HG02588 (cell line): Measurements from ENCODE around the gene CDH26.
A peak's percentile ranks its signal among the peaks of the same experiment; 100 is the strongest.

ENCODE experiments used
- ATAC-seq: cut with Tn5 transposase; IDR thresholded peaks from one replicate; pipeline ENCODE4 v1.9.1; 2021; ENCODE audit warnings: mild to moderate bottlenecking, moderate library complexity; ENCODE audit not compliant: unreplicated experiment

CDH26 gene

GRCh38 chr20:59977086-59977485, 18.9 kb downstream of the CDH26 start:
- ATAC-seq = no peak

- no peak for ATAC-seq
Observed at GRCh38 chr20:59983076-59983475, 24.9 kb downstream of the CDH26 start.

GRCh38 chr20:59984541-59984940, 26.3 kb downstream of the CDH26 start:
- ATAC-seq = no peak

GRCh38 chr20:59985164-59985563, 26.9 kb downstream of the CDH26 start:
- ATAC-seq = no peak

- no peak for ATAC-seq
Observed at GRCh38 chr20:59985864-59986263, 27.6 kb downstream of the CDH26 start.

GRCh38 chr20:59987135-59987534, 28.9 kb downstream of the CDH26 start:
- no peak for ATAC-seq

GRCh38 chr20:59988141-59988540, 29.9 kb downstream of the CDH26 start:
- ATAC-seq = no peak

GRCh38 chr20:59992526-59993084, 34.4 kb downstream of the CDH26 start:
- ATAC-seq = no peak

GRCh38 chr20:59993736-59994430, 35.7 kb downstream of the CDH26 start:
- ATAC-seq = no peak

GRCh38 chr20:59994697-59995122, 36.5 kb downstream of the CDH26 start:
- ATAC-seq = no peak

- no peak for ATAC-seq
Observed at GRCh38 chr20:59996108-59996507, 37.9 kb downstream of the CDH26 start.

GRCh38 chr20:59997896-59998295, 39.7 kb downstream of the CDH26 start:
- ATAC-seq = no peak

- no peak for ATAC-seq
Observed at GRCh38 chr20:59999502-59999901, 41.3 kb downstream of the CDH26 start.

GRCh38 chr20:60000271-60001042, 42.2 kb downstream of the CDH26 start:
- ATAC-seq = no peak

- ATAC-seq = no peak
Observed at GRCh38 chr20:60001108-60001507, 42.9 kb downstream of the CDH26 start.

GRCh38 chr20:60003776-60004175, 45.6 kb downstream of the CDH26 start:
- ATAC-seq = no peak

GRCh38 chr20:60006261-60006660, 48.0 kb downstream of the CDH26 start:
- no peak for ATAC-seq

GRCh38 chr20:60007464-60007863, 49.2 kb downstream of the CDH26 start:
- ATAC-seq = no peak

- peak; percentile 48 for ATAC-seq
Observed at GRCh38 chr20:60008130-60008808, 50.0 kb downstream of the CDH26 start.

GRCh38 chr20:60009318-60009717, 51.1 kb downstream of the CDH26 start:
- ATAC-seq = no peak

- no peak for ATAC-seq
Observed at GRCh38 chr20:60009826-60010616, 51.8 kb downstream of the CDH26 start.
